ENCODE data around the gene PRDM9.
"Not testable (repeated sequence)": the region's sequence is repeated elsewhere in the genome, so short reads cannot be mapped to it uniquely, and the experiment has no call there.

Gene PRDM9

DNA sequence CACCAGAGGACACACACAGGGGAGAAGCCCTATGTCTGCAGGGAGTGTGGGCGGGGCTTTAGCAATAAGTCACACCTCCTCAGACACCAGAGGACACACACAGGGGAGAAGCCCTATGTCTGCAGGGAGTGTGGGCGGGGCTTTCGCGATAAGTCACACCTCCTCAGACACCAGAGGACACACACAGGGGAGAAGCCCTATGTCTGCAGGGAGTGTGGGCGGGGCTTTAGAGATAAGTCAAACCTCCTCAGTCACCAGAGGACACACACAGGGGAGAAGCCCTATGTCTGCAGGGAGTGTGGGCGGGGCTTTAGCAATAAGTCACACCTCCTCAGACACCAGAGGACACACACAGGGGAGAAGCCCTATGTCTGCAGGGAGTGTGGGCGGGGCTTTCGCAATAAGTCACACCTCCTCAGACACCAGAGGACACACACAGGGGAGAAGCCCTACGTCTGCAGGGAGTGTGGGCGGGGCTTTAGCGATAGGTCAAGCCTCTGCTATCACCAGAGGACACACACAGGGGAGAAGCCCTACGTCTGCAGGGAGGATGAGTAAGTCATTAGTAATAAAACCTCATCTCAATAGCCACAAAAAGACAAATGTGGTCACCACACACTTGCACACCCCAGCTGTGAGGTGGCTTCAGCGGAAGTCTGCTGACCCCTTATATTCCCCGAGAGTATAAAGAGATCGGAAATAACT is 20.0 kb downstream of the PRDM9 start:
- DNase-seq (ENCODE audit: low read depth) = not testable (repeated sequence)

DNA sequence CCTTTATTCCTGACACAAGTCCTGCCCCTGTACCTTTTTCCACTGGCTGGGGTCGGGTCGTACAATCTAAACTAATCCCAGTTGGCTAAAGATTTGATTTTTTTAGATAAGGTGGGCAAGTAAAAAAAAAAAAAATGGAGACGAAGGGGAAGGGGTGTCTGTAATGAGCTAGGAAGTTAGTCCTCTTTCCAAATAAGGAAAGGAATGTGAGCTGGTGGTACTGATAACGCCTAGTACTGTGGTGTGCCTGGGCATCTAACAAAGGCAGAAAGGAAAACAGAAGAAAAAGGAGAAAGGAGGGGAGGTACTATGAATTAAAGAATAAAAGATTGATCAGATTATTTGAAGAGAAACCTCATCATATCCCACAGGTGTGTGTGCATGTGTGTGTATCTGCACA is 21.3 kb downstream of the PRDM9 start:
- no peak for DNase-seq (ENCODE audit: low read depth)

DNA sequence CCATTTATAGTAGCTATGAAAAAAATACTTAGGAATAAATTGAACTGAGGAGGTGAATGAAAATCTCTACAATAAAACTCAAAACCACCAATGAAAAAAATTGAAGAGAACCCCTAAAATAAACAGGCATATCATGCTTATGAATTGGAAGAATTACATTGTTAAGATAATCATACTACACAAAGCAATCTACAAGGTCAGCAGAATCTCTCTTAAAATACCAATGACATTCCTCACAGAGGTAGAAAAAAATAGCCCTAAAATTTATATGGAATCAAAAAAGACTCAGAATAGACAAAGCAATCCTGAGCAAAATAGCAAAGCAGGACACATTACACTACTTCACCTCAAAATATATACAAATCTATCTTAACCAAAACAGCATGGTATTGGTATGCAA is 23.2 kb downstream of the PRDM9 start:
- no peak for DNase-seq (ENCODE audit: low read depth)

DNA sequence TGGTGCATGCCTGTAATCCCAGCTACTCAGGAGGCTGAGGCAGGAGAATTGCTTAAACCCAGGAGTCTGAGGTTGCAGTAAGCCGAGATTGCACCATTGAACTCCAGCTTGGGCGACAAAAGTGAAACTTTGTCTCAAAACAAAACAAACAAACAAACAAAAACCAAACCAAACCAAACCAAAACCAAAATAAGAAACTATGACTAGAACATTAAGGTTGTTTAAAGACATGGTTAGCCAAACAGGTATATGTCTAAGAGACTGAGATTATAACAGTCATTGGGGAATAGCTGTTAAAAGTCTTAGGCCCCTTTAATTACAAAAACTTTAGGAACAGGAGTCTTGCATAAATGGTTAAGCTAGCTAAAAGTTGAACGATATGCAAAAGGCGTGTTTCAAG is 63.6 kb downstream of the PRDM9 start:
- DNase-seq (ENCODE audit: low read depth) = no peak

Measured in activated T-cell treated with anti-CD3 and anti-CD28 coated beads for 1 hour (primary cell).